Kidney epithelial cell (primary cell): ENCODE measurements around the gene NALCN. TPM values are rescaled to one million over a fixed set of nuclear protein-coding genes. Genes with fewer than 3 reads are reported as not detected.

Experiments used
- DNase-seq: peaks from one replicate; pipeline ENCODE4 v3.0.0-alpha.2; 2010; ENCODE audit warnings: low read depth
- H3K27me3 ChIP-seq: 2 replicates; pipeline ENCODE4 v1.6.0; 2011; ENCODE audit warnings: low read length; ENCODE audit not compliant: control insufficient read depth, insufficient read depth
- H3K36me3 ChIP-seq: 2 replicates; pipeline ENCODE4 v1.5.1; 2011; ENCODE audit warnings: low read length; ENCODE audit not compliant: control insufficient read depth, insufficient read depth
- H3K4me3 ChIP-seq: 2 replicates; pipeline ENCODE4 v1.5.1; 2011; ENCODE audit warnings: low read depth, mild to moderate bottlenecking, control low read depth, low read length
- total RNA-seq: library from RNA; depleted of rRNA; stranded (reverse); fragments of >200 nt; gene quantifications from 2 replicates; pipeline ENCODE4 v1.2.3, GENCODE V29; 2015
- TF ChIP-seq, protein P1 (sequence below): IDR thresholded peaks from 2 replicates; pipeline ENCODE4 v1.5.1; 2011; ENCODE audit warnings: mild to moderate bottlenecking, moderate library complexity, low read length, control low read depth, inconsistent platforms; ENCODE audit not compliant: insufficient read depth, poor library complexity, severe bottlenecking

The NALCN gene
- total RNA-seq, 1 donor from 2014 or later = 1.8 TPM

DNA sequence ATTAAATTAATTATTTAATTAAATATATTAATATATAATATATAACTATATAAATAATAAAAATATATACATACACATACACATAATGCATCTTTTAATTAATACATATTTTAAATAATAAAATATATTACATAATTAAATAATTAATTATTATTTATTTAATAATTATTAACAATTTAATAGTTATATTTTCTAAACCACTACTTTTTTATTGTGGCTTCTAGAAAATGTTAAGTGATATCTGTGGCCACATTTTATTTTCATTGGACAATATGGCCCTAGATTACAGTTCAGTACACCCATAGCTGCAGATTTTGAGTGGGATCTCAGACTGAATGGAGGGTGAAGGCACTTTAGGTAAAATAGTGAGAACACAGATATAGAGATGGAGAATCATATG lies 335.7 kb downstream of the NALCN start:
- H3K4me3 ChIP-seq = no peak overlapping the region
- TF ChIP-seq, protein P1, sequence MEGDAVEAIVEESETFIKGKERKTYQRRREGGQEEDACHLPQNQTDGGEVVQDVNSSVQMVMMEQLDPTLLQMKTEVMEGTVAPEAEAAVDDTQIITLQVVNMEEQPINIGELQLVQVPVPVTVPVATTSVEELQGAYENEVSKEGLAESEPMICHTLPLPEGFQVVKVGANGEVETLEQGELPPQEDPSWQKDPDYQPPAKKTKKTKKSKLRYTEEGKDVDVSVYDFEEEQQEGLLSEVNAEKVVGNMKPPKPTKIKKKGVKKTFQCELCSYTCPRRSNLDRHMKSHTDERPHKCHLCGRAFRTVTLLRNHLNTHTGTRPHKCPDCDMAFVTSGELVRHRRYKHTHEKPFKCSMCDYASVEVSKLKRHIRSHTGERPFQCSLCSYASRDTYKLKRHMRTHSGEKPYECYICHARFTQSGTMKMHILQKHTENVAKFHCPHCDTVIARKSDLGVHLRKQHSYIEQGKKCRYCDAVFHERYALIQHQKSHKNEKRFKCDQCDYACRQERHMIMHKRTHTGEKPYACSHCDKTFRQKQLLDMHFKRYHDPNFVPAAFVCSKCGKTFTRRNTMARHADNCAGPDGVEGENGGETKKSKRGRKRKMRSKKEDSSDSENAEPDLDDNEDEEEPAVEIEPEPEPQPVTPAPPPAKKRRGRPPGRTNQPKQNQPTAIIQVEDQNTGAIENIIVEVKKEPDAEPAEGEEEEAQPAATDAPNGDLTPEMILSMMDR = no peak
- DNase-seq = no peak

DNA sequence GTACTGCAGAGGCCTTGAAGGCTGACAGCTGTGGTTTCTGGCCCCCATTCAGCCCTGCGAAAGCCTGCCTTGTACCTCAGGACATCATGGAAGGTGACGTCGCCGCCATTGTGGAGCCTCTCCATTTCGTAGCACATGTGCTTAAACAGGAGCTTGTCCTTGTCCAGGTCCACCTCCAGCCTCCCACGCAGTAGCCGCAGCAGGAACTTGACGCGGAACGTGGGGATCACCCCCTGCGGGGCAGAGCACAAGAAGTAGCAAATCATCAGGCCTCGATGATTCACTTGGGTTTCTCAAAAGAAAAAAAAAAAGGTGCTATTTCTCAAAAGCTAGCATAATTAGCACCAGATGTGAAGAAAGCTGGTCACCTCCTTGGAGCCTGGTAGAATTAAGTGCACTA lies 351.0 kb downstream of the NALCN start:
- TF ChIP-seq, protein P1 = no peak
- H3K4me3 ChIP-seq = no peak overlapping the region
- no peaks in the 10 kb centered on the region for H3K36me3 ChIP-seq
- H3K27me3 ChIP-seq = no peaks in the 10 kb centered on the region
- DNase-seq = no peak

More for the DNA sequence above, 335.7 kb downstream of the NALCN start:
- Histone ChIP-seq H3K27me3 (no peaks in the 10 kb centered on the region), H3K36me3 (no peaks in the 10 kb centered on the region)

DNA sequence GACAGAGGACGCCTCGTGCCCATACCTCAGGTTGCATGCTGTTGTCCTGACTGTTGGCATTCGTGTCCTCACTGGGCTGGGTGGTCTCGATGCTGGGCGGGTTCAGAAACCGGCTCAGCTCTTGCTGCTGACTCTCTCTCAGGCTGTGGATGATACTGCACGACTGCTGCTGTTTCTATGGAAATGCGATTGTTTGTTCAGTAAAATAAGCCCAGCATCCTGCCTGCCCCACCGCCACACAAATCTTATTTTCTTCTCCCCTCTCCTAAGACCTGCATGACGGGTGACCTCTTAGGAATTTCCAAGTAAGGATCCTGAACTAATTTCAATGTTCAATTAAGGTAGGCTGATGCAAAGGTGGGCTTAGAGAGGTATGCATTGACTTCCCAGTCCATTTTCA lies 356.5 kb downstream of the NALCN start:
- TF ChIP-seq, protein P1 = no peak
- Histone ChIP-seq H3K27me3 (peaks cover 7% of the 10 kb centered on the region), H3K4me3 (no peak overlapping the region), H3K36me3 (no peaks in the 10 kb centered on the region)
- no peak for DNase-seq

DNA sequence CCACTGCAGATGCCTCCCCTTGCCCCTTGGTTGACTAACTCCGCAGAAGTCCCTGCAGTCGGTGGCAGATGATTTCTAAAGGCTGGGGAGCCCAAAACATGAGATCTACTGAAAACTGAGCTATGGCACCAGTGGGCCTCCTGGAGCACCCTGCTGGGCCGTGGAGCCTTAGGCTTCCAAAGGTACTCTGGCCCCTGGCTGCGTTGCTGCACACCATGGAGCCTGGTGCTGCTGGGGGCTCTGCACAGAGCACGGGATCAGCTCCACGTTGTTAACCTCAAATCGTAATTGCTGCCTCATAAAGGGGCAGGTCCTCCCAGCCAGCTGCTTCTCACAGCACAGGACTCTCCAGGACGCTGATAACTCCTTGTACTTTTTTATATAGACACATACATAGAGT lies 357.5 kb downstream of the NALCN start:
- no peak for DNase-seq
- Histone ChIP-seq H3K4me3 (no peak overlapping the region), H3K36me3 (no peaks in the 10 kb centered on the region), H3K27me3 (peaks cover 7% of the 10 kb centered on the region)
- TF ChIP-seq, protein P1 = no peak

DNA sequence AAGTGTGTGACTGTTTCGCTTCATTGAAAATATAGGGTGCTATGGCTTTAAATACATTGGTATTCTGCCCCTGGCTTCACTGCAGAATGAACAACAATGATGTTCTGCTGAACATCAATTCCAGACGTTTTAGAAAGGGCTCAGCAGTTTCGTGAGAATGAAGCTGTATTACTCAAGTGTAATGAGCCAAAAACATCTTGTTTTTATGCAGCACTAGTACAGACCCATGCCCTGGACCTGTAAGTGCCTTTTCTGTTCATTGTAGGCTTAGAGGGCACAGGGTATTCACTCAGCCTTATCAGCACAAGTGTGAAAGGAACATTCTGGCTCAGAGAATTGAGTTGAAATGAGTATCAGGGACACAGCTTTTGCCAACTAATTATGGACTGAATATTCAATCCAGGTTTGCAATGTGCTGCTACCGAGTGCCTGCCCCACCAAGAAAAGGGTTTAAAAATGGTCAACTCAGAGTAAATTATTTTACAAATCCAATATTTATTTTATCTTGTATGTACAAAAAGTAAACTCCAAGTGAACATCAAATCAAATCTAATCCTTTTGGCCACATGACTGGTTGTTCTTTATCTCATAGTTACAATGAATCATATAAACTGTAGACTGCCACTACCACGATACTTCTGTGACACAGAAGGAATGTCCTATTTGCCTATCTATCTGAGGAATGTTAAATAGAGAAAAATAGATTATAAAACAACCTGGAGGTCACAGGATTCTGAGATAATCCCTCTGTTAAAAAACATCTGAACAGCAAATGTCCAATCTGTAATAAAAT lies 362.8 kb downstream of the NALCN start:
- TF ChIP-seq, protein P1 = no peak

More for the DNA sequence above, 362.8 kb downstream of the NALCN start:
- Histone ChIP-seq H3K36me3 (no peaks in the 10 kb centered on the region), H3K27me3 (peaks cover 3% of the 10 kb centered on the region), H3K4me3 (no peak overlapping the region)
- no peak for DNase-seq
